Frontal cortex (tissue), 4 donors: Measurements from ENCODE around the gene BCAR3. TPM values are rescaled to one million over a fixed set of nuclear protein-coding genes. Genes with fewer than 3 reads are reported as not detected.
A peak's percentile ranks its signal among the peaks of the same experiment; 100 is the strongest.
"Not testable (repeated sequence)": the region's sequence is repeated elsewhere in the genome, so short reads cannot be mapped to it uniquely, and the experiment has no call there.

Experiments
- DNase-seq, 2 donors: peaks; one replicate each; pipeline ENCODE4 v3.0.0; 2012; ENCODE audit warnings: low spot score in 2 of 2
- FAIRE-seq: peaks from 2 replicates; lab custom pipeline; 2012; peaks lifted over from hg19 to GRCh38; lab: Jason Lieb, UNC
- total RNA-seq: library from RNA; depleted of rRNA; stranded (reverse); fragments of >200 nt; gene quantifications from one replicate; pipeline ENCODE4 v1.2.3, GENCODE V29; 2014
- donor health status: control.
- donor health status: control.
- donor health status: control.

BCAR3 gene
- total RNA-seq, 1 donor from 2014 or later: 4.1 TPM

DNA sequence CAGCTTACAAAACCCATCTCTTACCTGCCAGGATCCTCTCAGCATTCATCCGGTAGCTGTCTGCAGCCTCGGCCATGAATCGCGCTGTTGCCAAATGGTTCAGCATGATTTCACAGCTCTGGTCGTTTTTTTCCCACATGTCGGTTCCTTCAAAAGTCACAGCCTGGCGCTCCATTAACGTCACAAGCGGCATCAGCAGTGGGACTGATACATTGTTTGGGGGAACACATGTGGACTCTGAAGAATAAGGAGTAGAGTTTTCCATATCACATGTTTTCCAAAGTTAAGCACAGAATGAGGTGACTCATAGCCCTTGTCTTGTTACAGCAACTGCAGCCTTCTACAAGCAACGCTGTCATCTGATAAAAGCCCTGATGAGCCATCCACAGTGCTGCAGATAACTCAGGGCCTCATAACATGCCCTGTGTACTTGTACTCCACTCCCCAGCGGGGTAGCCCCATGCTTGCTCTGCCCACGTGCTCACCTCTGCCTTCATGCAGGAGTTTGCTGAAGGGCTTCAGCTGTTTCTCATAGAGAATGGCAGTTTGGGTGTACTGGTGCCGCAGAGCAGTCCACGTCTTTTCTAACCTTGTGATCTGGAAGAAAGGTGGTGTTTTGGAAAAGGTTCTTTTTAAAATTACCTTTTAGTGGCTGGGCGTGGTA, 114.2 kb downstream of the BCAR3 start:
- no peak for FAIRE-seq
- DNase-seq: no peak

DNA sequence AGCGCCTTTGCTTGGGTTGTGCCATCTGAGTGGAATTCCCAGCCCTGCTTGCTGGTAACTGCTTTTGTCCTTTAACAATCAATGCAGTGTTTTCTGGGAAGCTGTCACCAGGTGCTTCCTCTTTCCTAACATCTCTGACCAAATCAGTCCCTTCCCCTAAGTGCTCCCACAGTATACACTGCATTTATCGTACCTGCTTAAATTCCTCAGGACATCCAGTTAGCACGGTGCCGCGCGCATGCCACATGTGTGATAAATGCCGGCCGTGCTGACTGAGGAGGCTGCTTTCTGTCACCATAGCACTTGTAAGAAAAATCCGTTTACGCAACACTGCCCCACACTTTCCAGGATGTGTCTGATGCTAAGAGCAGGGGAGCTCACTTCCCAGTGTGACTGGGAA, 115.4 kb downstream of the BCAR3 start:
- FAIRE-seq: no peak
- DNase-seq: no peak

GRCh38 chr1:93565496-93566206, 116.0 kb downstream of the BCAR3 start:
- no peak for FAIRE-seq
- DNase-seq: no peak

- no peak for DNase-seq
- no peak for FAIRE-seq
Measured at GRCh38 chr1:93559695-93560094, 121.9 kb downstream of the BCAR3 start.

- FAIRE-seq: no peak
- no peak for DNase-seq
Measured at GRCh38 chr1:93559045-93559444, 122.6 kb downstream of the BCAR3 start.

DNA sequence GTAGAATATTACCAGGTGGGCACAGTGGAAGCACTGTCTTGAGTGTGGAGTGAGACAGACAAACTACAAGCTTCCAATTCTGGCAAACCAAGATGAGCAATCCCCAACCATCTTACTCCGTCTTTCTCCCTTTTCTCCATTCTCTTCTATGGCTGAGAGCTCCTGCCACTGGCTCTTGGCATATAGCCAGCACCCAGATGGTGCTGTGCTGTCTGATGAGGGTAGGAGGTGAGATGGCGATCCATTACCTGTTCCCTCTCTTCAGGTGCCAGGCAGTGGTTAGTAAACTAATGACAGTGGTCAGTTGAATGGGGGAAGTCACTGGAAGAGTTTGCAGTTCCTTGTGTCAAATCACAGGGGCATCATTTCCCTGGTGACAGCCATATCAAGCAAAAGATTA, 125.3 kb downstream of the BCAR3 start:
- DNase-seq: no peak
- no peak for FAIRE-seq

DNA sequence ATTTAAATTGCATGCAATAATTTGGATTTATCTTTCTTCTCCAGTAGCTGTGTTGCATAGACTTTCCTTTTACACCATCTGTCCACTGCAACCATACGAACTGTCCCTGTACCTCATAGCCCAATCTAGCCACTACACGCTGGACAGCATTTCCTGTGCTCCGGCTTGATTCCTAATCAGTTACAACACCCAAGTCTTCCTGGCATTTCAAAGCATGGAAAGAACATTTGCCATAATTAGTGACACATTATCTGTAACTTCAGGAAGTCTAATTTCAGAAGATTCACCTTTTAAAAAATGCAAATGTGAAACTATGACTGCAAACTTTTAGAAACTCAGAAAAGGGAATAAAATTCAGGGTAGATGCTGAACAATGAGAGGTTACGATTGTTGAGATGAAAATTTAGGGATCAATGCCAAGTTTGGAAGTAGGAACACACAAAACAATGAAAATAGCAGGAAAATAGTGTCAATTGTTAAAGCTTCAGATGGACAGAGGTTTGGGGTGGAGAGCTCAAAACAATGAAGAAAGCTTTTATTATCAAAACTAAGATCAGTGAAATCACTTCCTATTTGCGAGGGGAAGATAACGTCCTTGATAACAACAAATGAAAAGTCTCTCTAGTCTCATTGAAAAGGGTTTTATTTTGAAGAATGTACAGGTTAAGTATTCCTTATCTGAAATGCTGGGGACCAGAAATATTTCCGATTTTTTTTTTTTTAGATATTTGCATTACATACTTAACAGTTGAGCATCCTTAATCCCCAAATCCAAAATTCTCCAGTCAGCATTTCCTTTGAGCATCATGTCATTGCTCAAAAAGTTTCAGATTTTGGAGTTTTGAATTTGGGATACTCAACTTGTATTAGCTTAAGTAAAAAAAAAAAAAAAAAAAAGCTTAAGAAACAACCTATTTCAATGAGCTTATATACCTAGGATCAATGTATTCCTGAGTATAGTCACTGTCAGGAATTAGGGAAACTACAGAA, 126.5 kb downstream of the BCAR3 start:
- FAIRE-seq: no peak

GRCh38 chr1:93553886-93554490, 127.6 kb downstream of the BCAR3 start:
- peak; percentile 53 for FAIRE-seq
- DNase-seq: not testable (repeated sequence)

More for the DNA sequence above, 126.5 kb downstream of the BCAR3 start:
- no peak for DNase-seq

- FAIRE-seq: peak; percentile 59
- peak; percentile 26 to 34 for DNase-seq
Measured at GRCh38 chr1:93552741-93553455, 128.7 kb downstream of the BCAR3 start.

DNA sequence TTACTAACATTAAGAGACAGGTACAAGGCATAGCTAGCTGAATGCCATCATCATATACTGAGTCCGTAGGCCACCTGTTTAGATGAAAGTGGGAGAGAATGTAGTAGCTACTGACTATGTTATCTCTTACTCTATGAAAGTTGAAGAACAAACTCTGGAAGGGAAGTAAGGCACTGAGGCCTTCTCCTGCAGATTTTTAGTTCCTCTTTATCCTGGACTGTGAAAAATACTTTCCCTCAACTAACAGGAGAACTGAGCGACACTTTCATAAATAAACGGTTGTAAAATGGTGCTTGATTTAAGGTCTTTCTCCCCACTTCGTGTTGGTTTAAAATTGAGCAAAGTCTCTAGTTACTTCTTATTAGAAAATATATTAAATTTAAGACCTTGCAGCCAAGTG, 131.8 kb downstream of the BCAR3 start:
- no peak for FAIRE-seq
- no peak for DNase-seq

GRCh38 chr1:93549131-93549530, 132.5 kb downstream of the BCAR3 start:
- FAIRE-seq: no peak

DNA sequence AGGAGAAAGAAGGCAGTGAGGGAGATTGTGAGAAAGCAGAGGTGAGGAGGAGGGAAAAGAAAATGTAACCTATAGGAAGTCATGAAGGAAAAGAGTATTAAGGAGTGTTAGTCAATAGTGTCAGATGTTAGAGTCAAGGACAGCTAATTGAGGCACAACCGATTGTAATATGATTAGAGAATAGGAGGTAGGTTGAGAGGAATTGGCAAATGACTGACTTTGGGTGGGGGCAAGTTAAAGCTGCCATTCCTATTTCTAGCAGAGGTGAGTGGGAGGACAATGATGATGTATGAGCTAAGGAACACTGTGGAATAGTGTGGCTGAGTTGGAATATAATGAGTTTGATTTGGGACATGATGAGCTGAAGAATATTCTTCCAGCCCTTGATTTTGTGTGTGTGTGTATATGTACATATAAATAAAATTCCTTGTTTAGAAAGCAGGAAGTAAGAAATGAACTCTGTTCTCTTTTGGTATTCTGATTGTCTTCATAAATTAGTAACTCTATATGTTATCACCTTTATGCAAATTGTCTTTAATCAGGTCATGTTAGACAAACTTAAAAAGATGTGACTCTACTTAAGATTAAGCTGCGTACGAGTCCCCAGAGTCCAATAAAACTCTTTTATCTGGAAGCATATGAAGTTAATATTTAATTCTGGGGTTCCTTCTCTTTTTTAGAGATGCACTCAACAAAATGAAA, 135.3 kb downstream of the BCAR3 start:
- no peak for FAIRE-seq
- DNase-seq: no peak

More at GRCh38 chr1:93549131-93549530, 132.5 kb downstream of the BCAR3 start:
- DNase-seq: no peak

- no peak for FAIRE-seq
Measured at GRCh38 chr1:93542398-93542797, 139.2 kb downstream of the BCAR3 start.

DNA sequence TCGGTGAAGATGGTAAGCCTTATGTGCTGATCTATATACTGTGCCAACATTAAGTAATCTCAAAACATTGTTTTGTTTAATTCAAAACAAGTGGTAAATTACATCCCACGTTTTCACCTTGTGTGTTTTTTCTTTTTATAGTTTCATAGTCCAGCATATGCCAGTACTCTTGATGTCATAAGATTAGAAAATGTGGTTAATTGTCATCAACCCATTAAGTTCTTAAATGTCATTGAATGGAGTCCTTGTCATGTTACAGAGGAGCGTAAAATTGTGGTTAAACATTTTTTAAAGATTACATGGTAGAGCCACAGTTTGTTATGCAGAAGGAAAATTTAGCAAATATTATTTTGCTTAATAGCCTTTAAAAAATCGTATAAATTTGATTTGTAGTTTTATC, 140.6 kb downstream of the BCAR3 start:
- FAIRE-seq: no peak

More at GRCh38 chr1:93542398-93542797, 139.2 kb downstream of the BCAR3 start:
- no peak for DNase-seq

GRCh38 chr1:93537924-93538323, 143.7 kb downstream of the BCAR3 start:
- DNase-seq (no peak), FAIRE-seq (no peak)

More for the DNA sequence above, 140.6 kb downstream of the BCAR3 start:
- no peak for DNase-seq

DNA sequence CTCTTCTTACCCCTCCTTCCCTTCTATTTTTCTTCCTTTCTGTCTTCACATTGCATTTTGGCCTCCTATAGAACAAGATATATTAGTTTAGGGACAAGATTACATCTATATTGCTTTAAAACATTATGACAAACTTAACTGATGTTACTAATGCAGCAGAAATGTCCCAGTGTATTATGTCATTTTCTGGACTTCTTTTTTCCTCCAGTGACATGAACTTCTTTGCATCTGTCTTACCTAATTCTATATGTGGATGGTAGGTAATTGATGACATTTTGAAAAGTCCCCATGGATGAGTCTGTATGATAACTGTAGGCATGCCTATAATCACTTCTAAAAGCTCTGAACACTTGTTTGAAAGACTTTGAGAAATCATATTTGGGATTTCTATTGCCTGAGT, 144.2 kb downstream of the BCAR3 start:
- DNase-seq (no peak), FAIRE-seq (no peak)

GRCh38 chr1:93533677-93534076, 148.0 kb downstream of the BCAR3 start:
- no peak for FAIRE-seq

GRCh38 chr1:93532780-93533378, 148.8 kb downstream of the BCAR3 start:
- no peak for FAIRE-seq
- DNase-seq: no peak

More at GRCh38 chr1:93533677-93534076, 148.0 kb downstream of the BCAR3 start:
- DNase-seq: no peak
